CD4-positive, alpha-beta T cell treated with Interleukin-17A for 1 hour (primary cell): ENCODE measurements around the gene TENM4.

Experiments
- DNase-seq: peaks from one replicate; pipeline ENCODE4 v3.0.0-alpha.2; 2020

Gene TENM4

DNA sequence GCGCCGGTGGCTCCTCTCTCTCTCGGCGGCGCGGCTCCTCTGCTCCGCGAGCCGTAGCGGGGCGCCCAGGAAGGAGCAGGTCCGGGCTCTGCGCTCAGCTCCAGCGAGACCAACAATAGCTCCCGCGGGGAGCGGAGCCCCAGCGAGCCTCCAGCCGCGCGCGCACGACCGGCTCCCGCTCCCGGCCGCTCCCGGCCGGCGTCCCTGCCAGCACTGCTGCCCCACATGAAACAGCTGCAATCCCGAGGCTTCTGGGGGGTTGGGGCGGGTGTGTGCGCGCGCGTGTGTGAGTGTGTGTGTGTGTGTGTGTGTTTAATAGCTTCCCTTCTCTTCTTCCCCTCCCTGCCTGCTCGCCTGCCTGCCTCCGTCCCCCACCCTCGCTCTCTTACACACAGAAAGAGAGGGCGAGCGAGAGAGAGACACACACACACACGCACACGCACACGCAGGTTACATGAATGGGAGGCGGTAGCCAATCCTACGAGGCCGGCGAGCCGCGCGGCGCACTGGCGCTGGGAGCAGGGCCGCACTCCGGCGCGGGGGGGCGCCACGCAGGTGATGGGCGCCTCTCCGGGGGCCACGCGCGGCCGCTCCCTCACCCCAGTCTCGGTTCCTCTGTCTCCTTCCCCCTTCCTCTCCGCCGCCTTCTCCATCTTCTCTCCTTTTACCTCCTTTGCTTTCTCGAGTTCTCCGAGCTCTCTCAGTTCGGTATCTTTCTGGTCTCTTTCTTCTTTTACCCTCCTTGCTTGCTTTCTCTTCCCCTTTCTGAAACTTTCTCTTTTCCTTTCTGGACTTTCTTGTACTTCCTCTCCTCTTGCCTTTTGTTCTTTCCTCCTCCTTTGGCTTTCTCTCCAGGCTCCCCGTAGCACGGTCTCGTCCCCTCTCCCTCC is at the start of gene TENM4:
TSS of gene TENM4 (minus strand) at position 460 of the 890 bp plus-strand sequence. CDS start 371,086 bp downstream, outside the sequence.
- no peak for DNase-seq

- DNase-seq, result no peak
These were observed 47.5 kb upstream of the TENM4 start for GRCh38 chr11:79488286-79488685.

GRCh38 chr11:79487412-79487811 is 46.6 kb upstream of the TENM4 start:
- DNase-seq, result no peak

- DNase-seq, result no peak
These were observed 45.6 kb upstream of the TENM4 start for GRCh38 chr11:79486242-79486984.

DNA sequence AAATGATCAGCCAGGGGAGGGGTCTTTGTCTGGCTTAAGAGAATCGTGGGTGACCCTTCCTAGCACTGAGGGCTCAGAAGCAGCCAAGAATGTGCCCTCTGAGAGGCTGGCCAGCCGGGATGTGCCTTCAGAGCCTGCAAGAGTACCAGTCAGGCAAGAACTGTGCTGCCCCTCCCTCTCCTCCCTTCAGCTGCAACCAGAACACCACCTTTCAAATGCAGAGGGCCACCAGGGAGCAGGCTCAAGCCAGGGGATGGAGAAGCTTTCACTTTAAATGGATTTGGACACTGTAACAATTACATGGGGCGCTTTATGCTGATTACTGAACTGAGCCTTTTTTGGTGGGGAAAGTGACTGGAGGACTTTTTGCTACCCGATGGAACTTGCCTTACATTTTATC is 44.9 kb upstream of the TENM4 start:
- no peak for DNase-seq

GRCh38 chr11:79484872-79485271 is 44.0 kb upstream of the TENM4 start:
- DNase-seq, result no peak

- no peak for DNase-seq
These were observed 42.0 kb upstream of the TENM4 start for GRCh38 chr11:79482800-79483199.

- no peak for DNase-seq
These were observed 41.0 kb upstream of the TENM4 start for GRCh38 chr11:79481795-79482194.

DNA sequence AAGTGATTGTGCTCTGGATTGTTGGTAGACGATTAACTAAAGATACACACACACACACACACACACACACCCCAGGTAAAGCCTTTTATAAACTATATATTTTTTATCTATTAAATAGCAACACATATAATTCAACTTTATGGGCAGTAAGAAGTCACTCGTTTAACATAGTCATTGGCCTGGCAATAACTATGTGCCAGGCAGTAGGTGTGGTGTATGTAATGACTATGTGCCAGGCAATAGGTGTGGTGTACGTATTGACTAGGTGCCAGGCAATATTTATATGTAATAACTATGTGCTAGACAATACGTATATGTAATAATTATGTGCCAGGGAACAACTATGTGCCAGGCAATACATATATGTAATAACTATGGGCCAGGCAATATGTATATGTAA is 40.0 kb upstream of the TENM4 start:
- no peak for DNase-seq

GRCh38 chr11:79472819-79473529 is 32.1 kb upstream of the TENM4 start:
- no peak for DNase-seq

GRCh38 chr11:79471071-79471844 is 30.4 kb upstream of the TENM4 start:
- no peak for DNase-seq

- no peak for DNase-seq
These were observed 29.3 kb upstream of the TENM4 start for GRCh38 chr11:79470161-79470560.

GRCh38 chr11:79467761-79468160 is 26.9 kb upstream of the TENM4 start:
- DNase-seq, result no peak

GRCh38 chr11:79466411-79466810 is 25.6 kb upstream of the TENM4 start:
- DNase-seq, result no peak

DNA sequence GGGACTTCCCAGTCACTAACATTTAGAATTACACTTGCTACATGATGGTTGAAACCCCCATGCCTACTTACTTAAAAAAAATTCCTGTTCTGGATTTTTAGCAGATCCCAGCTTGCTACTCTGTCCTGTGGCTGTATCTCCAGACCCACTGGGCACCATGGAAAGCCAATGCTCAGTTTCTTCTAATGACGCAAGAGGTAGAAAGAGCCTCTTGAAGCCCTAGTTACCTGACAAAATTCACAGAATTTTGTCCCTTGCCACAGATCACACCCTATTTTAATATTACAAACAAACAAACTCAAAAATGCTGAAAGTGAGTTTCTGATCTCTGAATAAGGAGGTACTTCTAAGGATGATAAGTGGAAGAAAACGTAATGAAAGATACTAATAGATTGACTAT is 24.3 kb upstream of the TENM4 start:
- DNase-seq, result no peak

DNA sequence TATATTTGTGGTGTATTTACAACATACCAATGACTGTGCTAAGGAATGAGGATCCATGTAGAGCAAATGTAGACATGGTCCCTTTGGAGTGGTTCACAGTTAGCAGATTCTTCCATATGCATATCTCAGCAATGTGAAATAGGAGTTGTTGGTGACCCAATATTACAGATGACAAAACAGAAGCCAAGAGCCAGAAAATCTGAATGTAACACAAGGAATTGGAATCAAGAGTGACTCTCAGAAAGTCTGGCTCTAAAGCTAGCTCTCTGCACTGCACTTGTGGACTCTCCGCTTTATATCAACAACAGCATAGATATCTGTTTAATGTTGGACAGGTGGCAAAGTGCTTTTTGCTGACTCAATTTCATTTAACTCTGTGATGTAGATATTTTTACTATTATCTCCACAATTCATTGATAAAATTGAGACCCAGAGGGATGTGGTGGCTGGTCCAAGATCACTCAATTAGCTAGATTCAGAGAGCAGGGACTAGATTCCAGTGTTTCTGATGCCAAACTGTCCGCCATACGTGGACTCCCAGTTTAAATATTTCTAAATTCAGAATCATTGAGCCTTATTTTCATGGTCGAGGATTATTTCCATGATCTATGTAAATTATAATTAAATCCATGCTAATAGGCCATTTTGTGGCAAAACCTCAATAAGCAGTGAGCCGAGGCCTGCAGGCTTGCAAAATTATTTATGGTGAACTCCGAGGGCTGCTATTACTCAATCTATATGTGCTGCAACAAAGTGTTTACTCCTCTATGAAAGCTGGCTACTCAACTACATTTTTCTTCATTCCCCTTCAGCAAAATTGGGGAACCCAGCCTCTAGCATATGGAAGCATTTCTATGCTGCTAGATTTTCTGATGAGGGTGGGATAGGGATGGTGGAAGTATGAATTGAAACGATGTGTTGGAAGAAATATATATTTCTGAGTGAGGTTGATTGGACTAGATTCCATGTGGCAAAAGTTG is 21.1 kb upstream of the TENM4 start:
- DNase-seq, result no peak

- no peak for DNase-seq
These were observed 20.3 kb upstream of the TENM4 start for GRCh38 chr11:79461144-79461543.

DNA sequence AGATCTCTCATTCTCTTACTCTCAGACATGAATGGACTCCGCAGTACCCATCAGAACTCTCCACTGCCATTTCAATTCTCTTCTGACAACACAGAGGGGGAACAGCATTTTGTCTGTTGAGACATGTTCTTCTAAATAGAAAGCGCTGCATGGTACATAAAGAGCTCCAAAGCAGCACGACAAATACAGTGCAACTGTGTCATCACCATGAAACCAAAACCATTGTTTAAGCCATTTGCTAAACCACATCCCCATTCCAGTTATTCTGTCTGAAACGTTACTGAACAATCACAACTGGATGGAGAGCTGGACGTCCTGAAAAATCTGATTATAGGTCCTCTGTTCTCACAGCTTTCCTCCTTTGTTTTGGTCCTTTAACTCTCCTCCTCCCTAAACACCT is 17.9 kb upstream of the TENM4 start:
- no peak for DNase-seq

DNA sequence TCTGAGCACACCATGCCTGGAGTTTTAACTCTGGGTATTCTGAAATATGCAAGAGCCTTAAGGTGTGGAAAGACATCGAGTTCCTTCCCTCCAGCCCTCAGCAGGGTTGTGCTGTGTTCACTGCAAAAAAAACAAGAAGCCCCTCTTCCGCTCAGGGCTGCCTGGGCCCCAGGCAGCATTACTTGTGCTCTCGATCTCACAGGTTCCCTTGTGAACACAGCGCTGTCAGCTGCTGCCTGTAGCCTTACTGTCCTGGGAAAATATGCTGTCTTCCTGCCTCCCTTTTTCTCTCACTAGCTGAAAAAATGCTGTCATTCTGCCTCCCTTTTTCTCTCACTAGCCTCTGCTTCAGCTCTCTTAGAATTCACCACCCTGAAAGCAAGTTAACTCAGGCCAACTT is 15.7 kb upstream of the TENM4 start:
- DNase-seq, result no peak

DNA sequence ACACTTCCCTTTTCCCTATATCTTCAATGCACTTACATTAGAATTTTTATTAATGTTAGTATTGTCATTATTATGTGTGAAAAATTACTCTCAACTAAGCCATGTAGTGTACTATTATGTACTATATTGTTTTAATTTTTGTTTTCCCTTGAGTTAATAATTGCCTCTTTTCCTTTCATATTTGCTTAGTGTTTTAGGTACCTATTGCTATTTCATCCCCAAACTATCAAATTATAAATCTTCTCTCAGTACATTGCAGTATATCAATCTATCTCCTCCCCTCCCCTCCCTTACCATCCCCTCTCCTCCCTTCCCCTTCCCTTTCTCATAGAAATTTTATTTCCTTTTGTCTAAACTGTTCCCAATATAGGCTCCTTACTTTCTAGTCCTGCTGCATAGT is 12.8 kb upstream of the TENM4 start:
- no peak for DNase-seq

DNA sequence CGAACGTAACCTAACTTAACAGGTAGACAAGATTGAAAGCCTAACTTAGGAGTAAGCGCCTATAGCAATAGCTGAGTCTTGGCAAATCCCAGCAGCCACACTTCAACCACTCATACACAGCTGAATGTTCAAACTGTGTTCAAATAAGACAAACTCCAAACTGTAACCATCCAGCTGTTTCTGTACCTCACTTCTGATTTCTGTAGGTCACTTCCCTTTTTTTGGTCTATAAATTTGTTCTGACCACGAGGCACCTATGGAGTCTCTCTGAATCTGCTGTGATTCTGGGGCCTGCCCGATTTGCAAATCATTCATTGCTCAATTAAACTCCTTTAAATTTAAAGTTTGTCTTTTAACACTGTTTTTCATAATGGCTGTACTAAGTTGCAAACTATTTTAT is 8.2 kb upstream of the TENM4 start:
- DNase-seq, result no peak
